NAMALWA (cell line): ENCODE results near the gene SURF1.
"Not testable (repeated sequence)": the region's sequence is repeated elsewhere in the genome, so short reads cannot be mapped to it uniquely, and the experiment has no call there.

Source experiments
- DNase-seq: peaks from one replicate; pipeline ENCODE4 v3.0.0-alpha.2; 2015; ENCODE audit warnings: low spot score

SURF1 gene

DNA sequence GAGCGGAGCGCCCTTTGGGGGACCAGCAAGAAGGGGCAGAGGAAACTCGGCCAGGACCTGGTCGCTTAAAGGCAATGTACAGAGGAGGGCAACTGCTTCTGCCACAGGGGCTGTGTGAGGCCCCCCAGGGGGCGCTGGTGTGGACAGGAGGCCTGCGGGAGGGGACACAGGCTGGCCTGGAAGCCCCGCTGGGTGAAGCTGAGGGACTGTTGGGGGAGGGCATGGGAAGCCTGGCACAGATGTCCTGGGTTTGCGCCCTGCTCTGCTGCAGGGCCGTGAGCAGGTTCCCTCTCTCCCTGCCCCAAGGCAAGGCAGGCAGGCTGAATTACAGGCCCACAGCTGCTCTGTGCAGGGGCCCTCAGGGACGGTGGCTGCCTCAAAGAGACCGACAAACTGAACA, 13.7 kb downstream of the SURF1 start:
- DNase-seq = peak; percentile 43

DNA sequence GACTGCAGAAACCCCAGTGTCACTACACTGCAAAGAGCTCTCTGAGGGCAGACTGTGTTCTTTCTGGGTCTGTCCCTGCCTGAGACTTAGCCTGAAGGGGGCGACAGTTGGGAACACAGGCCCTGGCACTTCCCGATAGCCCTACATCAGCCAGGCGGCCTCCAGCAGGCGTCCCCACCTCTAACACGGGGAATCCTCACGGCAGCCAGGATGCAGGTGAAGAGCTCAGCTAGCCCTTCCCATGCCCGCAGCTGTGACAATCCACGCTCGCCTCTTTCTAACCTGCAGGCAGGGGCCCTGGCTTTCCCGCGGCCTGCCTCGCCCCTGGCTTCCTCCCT, 14.2 kb downstream of the SURF1 start:
- DNase-seq = no peak

DNA sequence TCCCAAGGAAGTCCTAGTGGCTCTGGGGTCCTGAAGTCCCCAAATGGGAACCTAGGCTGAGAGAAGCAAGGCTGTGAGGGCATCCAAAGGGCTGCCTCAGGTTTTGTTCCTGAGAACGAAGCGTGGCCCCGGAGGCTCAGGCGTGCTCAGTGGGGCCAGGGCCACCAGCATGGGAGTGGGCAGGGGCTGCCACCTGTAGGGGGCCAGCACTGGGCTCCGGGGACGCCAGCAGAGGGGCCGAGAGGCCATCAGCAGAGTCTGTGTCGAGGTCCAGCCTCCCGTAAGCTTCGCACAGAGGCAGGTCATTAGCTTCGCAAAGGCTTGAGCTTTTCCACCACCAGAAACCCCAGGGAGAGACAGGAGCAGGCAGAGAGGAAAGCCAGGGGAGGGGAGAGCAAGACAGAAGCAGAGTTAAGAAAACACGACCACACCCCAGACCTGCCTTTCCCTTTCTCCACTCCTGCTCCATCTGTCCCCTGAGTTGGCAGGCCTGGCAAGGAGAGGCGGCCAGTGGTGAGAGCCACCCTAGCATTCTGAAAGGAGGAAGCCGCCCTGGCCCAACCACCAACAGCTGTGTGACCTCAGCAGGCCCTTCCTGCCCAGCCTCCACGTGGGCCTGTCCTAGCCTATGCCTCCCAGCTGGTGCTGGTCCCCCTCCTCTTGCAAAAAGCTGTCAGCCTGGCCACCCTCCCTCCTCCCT, 14.8 kb downstream of the SURF1 start:
- no peak for DNase-seq

DNA sequence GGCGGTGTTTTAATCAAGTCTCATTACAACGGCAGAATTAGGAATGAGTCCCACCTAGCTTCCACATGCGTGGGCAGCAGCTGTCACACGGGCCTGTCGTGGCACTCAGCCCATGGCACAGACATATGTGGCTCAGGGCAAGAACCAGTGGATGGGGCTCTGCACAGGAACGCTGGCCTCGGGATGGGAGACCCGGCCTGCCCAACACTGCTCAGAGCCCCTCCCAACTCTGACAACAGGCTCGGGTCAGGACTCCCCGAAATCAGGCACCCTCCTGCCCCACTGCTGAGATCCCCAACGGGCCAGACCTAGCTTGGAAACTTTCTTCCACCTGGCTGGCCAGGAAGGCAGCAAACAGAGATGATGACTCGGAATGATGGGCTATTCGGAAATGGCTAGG, 15.4 kb downstream of the SURF1 start:
- DNase-seq = no peak

DNA sequence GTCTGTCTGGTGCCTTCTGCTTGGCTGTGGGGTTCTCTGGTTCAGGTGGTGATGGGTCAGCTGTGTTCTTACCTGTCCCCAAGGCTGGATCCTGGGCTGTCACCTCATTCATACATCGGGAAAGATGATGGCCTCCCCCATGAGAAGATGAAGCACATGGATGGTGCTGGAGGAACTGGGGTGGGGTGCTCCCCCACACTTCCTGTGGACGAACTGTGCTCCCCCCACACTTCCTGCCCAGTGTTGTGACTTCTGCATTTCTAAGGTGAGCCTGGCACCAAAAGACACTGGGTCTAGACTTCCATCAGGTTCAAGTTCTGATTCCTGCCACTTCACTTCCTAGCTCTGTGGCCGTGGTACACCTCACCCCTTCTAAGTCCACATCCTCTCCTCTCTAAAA, 16.0 kb downstream of the SURF1 start:
- DNase-seq = no peak

DNA sequence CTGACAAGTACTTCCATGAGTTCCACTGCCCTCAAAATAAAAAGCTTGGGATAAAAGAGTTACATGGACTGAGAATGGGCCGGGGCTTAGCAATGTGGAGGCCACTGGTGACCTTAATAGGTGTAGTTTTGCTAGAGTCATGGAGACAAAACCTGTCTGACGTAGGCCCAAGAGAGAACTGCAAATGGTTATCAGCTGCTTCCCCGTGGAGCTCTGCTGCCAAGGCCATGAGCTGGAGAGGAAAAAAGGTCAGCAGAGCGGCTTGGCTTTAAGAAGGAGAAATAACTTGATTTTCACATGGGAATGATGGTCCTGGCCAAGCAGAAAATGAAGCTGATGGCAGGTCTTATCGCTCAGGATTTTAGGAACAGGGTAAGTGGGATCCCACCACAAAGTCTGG, 16.6 kb downstream of the SURF1 start:
- DNase-seq = no peak

DNA sequence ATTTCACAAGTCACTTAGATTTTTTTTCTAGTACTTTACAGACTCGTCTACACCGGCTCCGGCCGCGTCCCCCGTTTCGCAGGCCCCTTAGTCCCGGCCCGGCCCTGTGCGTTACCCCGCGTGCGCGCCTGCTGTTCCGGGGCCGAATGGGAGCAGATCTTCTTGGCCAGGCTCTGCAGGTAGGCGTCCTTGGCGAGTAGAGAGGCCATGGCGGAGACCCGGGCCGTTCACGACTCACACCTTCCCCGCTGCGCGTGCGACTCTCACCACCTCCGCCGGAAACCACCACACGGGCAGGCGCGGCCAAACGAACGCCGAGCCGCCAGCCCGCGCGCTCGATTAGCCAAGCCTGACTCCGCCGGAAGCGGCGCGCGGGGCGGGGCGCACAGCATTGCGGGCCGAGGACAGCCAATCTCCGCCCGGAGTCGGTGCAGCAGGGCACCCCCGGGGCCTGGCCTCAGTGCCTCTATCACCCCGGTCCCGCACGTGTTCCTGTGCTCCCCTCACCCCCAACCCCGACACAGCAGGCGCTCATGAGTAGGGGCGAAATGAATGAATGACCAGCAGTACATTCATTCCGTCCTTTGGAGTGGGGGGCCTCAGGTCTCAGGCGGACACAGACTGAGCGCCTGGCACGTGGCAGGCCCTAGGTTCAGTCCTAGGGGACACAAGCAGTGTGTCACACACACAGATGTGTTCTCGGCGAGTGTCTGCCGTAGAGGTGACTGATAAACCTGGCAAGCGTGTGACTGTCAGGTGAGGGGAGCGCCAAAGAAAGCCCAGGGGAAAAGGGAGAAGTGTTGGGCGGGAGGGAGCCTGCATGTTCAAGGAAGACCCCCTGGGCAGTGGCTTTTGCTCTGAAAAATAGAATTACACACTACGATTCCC, 20.1 kb downstream of the SURF1 start, which contains the start of gene SURF6:
TSS of gene SURF6 (minus strand) at position 265 of the 888 bp plus-strand sequence. CDS start at position 209, 56 bp downstream.
- peak; percentile 94 for DNase-seq

DNA sequence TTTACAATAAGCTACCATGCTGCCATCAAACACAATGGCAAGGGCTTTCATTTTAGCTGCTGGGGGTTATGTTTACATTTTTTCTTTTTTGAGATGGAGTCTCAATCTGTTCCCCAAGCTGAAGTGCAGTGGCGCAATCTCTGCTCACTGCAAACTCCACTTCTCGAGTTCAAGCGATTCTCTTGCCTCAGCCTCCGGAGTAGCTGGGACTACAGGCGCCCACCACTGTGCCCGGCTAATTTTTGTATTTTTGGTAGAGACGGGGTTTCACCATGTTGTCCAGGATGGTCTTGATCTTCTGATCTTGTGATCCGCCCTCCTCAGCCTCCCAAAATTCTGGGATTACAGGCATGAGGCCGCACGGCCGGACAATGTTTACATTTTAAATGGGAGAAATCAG, 21.4 kb downstream of the SURF1 start:
- DNase-seq = not testable (repeated sequence)

DNA sequence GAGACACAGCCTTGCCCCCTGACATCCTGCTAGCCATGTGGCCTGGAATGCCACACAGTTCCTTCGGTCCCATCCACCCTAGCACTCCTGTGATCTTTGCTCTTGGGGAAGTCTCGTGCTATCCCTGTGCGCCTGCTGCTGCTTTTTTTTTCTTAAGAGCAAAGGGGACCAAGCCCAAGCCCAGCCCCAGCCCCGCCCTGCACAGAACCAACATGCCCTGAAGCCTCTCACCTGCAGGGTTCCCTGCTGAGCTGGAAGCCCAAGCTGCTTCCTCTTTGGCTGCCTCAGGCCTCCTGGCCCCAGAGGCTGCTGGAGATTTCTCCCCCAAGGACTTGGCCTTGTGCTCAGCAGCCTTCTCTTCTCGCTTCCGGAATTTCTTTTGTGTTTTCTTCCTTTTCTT, 22.1 kb downstream of the SURF1 start:
- DNase-seq = no peak

DNA sequence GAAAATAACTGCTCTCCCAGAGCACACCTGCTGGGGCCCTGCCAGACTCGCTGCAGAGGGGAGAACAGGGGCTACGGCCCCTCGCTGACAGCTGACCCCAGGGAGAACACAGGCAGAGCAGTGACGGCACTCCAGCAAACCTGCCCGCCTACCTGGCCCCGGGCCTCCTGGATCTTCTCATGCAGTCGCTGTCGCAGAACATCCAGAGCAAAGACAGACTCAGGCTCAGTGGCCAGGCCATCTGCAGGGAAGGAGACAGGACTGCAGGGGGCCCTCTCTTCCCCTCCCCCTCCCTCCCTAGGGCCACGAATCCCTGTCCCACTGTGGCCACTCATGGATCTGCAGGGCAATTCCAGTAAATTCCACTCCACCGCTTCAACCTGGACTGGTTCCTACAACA, 22.7 kb downstream of the SURF1 start:
- DNase-seq = no peak

DNA sequence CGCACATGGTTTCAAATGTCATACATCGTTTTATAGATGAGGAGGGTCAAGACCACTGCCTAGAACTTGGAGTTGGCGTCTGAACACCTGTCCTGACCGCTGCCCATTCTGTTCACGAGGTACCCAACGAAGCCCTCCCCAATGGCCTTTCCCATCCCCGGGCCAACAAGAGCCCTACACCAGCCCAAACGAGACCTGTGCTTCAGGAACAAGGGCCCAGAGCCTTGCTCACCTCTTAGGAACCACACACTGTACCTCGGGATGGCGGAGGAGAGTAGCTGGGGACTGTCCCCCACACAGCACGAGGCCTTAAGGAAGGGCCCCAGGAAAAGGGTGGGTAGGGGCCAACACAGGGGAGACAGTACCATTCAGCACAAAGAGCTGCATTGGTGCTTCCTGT, 23.3 kb downstream of the SURF1 start:
- DNase-seq = no peak

DNA sequence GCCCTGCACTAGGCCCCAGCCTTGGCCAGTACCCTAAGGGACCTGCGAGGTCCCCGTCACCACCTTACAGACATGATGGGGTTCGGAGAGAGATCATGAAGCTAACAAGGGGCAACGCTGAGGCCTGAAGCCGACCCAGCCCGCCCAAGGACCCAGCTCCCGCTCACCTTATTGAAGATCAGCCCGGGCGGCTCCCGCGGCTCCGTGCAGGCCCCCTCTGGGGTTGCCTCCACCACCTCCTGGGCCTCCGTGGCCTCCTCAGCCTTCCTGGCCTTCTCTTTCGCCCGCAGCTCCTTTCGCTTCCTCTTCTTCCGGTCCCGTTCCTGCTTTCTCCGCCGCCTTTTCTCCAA, 23.9 kb downstream of the SURF1 start:
- no peak for DNase-seq

DNA sequence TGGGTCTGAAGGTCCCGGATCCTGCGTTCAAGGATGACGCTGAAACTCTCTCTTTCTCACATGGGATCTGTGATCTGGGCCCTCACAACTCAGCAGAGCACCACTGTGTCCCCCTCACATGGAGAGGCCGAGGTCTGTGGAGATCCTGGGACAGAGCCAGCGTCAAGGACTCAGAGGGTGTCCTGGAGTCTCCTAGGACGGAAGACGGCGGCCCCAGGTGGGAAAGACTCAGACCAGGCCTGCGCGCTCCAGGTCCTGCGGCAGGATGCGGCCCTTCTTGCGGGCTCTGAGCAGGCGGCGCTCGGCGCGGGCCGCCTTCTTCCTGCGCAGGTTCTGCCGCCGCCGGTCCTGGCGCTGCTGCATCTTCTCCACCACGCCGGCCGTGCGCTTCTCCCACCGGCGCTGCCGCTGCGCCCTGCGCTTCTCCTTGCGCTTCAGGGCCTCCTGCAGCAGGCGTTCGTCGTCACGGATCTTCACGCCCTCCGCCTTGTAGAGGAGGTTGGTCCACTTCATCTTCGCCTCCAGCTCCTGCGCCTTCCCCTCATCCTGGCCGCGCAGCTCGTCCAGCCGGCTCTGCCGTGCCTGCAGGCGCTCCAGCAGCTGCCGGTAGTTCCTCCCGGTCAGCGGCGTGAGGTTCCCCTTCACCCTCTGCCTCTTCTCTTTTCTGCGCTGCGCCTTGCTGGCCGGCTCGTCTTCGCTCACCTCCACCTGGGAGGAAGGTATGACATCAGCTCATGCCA, 24.5 kb downstream of the SURF1 start:
- DNase-seq = no peak

DNA sequence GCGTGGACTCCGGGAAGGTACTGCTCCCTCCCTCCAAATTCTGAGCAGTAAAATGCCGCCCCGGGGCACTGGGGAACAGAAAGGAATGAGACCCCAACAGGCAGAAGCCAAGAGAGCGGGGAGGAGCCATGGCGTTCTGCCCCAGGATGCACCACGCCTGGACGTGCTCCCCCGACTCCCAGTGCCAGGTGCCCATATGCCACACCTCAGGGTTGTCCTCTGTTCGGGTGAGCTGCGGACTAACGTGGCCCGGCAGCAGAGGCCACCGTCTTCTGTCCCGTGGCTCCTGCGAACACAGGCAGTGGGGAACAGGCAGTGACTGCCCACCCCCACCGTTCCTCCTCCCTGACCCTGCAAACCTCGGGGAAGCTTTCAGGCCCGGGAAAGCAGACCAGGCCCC, 25.1 kb downstream of the SURF1 start:
- no peak for DNase-seq

DNA sequence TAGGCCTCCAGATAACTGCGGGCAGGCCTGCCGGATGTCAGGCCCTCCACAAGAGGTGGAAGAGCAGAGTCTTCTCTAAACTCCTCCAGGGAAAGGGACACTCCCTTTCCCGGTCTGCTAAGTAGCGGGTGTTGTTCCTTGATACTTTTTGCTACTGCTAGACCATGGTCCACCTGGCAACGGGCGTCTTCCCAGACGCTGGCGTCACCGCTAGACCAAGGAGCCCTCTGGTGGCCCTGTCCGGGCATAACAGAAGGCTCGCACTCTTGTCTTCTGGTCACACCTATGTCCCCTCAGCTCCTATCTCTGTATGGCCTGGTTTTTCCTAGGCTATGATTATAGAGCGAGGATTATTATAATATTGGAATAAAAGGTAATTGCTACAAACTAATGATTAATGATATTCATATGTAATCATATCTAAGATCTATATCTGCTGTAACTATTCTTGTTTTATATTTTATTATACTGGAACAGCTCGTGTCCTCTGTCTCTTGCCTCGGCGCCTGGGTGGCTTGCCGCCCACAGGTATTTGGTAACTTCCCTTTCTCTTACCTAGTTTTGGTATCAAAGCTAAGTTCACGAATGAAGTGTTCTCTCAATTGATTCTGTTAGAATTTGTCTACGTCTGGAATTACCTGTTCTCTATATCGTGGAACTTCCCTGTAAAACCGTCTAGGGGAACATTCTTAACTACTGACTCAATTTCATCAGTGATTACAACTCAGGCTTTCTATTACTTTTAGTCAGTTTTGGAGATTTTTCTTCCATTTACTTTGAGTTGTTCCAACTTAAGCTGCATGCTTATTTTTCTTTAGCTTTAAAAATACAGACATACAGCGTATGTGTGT, 26.8 kb downstream of the SURF1 start:
- not testable (repeated sequence) for DNase-seq

DNA sequence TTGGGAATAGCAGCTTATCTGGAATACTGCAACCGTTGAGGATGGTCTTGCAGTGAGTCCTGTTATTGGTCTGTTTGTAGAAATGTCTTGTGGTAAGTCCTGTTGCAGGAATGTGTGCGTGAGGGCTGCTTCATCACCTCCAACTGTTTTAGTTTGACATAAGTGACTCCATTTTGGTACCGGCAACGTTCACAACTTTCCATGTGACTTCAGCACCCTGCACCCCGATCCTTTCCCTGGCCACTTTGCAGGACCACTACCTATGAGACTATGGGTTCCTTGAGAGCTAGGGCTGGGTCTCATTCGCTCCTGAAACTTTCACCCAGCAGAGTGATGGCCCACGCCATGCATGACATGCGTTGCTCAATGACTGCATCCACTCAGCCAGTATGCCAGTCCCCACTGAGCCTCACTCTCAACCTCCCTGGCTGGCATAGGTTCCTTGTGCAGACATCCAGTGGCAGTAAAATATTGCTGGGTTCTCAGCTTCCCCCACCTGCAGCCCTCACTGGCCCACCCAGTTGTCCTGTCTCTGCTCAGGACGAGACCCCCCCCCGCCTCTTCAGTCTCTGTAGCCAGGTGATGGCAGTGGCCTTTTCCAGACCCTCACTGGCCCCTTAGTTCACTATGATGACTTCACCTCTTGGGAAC, 28.3 kb downstream of the SURF1 start:
- DNase-seq = no peak

DNA sequence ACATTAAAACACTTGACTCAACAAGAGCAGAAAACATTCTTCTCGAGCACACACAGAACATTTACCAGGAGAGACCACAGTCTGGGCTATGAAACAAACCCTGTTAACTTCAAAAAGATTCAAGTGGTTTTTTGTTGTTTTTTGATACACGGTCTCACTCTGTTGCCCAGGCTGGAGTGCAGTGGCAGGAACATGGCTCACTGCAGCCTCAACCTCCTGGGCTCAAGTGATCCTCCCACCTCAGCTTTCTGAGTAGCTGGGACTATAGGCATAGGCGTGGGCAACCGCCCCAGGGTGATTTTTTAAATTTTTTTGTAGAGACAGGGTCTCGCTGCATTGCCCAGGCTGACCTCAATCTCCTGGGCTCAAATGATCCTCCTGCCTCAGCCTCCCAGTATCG, 29.3 kb downstream of the SURF1 start:
- DNase-seq = not testable (repeated sequence)

DNA sequence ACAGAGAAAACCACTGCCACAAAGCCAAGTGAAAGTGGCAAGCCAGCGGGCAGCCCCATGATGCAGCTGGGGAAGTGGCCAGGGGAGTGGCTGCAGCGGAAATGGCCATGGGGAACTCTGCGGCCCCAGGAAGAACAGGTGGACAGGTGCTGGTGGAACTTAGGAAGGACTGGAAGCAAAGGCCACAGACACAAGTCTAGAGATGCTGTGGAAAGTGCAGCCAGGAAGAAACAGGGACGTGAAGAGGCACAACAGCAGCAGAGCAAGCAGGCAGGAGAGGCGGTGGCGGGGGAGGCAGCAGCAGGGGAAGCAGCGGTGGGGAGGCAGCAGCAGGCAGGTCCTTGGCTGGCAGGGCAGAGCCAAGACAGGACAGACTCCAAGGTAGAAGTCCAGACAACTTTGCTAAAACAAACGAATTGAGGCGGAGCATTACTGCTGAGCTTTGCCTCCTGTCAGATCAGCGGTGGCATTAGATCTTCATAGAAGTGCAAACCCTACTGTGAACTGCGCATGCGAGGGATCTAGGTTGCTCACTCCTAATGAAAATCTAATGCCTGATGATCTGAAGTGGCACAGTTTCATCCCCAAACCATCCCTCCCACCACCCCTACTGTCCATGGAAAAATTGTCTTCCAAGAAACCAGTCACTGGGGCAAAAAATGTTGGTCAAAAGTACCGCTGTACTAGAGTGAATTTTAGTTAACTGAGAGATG, 32.1 kb downstream of the SURF1 start:
- DNase-seq = no peak

DNA sequence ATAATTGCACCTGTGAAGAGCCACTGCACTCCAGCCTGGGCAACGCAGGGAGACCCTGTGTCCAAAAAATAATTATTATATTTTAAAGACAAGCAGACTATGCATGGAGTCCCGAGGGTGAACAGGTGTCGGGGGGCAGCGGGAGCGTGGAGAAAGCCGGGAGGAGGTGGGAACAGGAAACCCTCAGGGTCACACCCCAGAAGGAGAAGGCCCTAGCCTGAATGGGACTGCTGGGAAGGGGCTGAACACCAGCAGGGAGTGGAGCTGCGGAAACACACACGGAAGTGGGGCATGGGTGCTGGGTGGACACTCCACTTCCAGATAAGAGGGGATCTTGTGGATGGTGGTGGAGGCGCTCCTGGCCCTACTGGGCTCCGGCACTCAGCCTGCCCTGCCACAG, 33.1 kb downstream of the SURF1 start:
- no peak for DNase-seq

DNA sequence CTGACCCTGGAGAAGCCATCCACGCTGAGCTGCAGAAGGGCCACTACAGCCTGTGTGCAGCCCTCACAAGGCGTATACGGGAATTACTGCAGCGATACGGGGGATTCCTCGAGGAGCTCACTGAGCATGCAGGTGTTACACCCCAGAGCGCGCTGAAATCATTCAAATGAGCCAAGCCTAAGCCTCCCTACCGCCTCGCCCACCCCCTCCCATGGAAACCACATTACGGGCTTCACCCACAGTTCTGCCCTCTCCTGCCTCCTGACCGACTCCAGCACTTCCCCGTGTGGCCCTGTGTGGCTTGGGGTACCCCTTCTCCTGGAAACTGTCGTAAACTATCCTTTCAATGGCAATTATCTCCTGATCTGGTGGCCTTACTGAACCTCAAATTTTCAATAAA, 33.6 kb downstream of the SURF1 start:
- no peak for DNase-seq

DNA sequence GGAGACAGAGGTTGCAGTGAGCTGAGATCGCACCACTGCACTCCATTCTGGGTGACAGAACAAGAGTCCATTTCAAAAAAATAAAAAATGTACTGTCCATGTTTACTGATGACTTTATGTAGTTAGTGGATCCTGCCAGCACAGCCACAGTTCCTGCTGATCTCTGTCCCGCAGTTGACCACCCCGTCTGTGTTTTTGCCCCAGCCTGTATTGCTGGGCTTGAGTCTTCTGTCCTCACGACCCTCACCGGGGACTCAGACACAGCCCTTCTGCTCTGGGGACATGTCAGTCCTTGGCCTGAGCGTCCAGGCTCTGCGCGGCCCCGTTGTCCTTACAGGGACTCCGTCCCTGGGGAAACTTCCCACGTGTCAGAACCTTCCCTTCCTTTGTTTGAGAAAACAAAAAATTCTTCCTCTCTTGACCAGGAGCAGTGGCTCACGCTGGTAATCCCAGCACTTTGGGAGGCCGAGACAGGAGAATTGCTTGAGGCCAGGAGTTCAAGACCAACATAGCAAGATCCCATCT, 34.8 kb downstream of the SURF1 start:
- no peak for DNase-seq
